Measurements from ENCODE around the gene CEACAM3.
A peak's percentile ranks its signal among the peaks of the same experiment; 100 is the strongest.

The CEACAM3 gene

DNA sequence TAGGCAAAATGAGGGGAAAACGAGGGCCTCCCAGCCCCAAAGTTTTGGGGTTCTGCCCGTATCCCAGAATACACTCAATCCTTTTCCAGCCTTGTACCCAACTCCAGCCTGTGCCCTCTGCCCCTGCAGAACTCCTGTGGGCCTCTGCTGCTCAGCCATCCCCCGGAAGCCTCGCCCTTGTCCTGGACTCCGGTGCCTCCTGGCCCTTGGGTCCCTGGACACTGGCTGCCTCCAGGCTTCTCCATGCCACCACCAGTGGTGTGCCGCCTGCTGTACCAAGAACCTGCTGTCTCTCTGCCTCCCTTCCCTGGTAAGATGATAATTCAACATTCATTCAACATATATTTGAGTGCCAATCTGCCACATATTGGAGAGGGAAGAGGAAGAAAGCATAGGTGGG, 52.3 kb downstream of the CEACAM3 start:
- DNase-seq, result no peak

DNA sequence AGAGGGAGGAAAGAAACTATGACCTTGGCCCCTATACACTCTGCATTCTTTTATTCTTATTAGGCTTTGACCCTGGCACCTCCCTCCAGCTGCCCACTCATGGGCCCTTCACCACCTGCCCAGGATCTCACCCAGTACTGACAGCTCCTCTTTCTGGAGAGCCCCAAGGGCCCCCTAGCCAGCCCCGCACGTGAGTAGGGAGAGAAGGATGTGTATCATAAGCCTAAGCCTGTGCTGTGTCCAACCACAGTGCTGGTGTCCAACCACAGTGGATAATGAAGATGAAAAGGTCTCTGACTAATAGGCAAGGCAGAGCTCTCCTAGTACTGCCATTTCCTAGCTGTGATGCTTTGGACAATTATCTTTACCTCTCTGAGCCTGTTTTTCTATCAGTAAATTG, 52.7 kb downstream of the CEACAM3 start:
- no peak for DNase-seq

DNA sequence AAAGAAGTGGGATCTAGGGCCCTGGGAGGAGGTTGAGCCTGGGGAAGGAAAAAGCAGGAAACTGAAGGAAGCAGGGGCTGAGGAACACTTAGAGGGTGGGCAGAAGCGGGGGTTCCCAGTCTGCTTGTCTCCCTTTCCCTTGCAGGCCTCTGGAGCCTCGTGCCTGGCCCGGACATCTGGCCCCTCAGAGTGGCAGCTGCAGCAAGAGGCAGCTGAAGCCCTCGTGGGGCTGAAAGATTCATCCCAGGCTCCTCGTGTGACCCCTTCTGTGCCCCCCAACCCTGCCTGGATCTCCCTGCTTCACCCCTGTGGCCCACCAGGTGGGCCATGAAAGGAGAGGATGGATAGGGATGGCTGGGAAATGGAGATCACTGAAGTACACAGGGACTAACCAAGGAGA, 54.0 kb downstream of the CEACAM3 start:
- no peak for DNase-seq

DNA sequence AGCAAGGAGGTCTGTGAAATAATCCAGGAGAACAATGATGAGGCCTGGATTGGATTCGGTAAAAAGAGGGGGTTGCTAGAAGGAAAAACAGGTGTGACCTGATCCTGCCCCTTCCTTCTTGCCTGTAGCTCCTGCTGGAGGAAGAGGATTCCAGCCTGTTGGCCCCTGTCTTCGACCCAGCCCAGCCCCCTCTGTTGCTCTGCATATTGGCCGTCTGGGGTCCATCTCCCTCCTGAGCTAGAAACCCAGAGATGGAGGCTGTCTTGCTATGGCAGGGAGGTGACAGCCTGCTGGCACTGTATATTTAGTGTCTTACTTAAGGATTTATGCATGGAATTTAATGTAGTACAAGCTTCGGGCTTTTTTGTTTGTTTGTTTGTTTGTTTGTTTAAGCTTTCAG, 55.1 kb downstream of the CEACAM3 start:
- DNase-seq, result no peak

DNA sequence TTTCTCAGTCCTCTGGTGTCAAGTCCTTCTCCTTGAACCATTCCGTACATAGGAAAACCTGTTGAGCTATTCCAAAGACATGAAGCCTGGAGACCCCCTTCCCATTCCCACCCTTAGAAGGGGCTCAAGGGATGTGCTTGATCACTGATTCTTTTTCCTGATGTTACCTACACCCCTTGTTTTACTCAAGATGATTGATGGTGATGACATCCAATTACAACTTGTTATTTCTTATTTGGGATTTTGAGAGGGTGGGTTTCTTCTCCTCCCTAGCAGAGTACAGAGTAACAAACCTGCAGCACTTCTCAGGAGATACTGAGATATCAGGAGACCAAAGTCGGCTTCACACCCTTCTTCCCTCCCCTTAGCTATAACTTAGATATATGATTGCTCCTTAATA, 57.0 kb downstream of the CEACAM3 start:
- DNase-seq, result no peak

DNA sequence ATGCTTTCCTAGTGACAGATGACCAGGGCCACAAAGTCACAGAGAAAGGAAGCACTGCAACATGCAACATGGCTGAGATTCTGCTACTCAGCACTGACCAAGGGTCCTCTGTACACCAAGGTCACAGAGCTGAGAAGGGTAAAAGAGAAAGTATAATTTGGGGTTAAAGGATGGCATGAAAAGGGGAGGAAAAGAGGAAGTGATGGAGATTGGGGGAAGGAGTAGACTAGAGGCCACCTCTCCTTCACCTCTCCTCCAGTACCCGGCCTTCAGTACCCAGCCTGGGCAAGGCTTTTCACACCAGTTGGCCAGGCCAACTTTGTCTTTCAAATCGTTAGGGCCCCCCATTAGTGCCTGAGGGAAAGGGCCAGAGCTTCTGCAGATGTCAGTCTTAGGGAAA, 57.4 kb downstream of the CEACAM3 start:
- DNase-seq, result no peak

DNA sequence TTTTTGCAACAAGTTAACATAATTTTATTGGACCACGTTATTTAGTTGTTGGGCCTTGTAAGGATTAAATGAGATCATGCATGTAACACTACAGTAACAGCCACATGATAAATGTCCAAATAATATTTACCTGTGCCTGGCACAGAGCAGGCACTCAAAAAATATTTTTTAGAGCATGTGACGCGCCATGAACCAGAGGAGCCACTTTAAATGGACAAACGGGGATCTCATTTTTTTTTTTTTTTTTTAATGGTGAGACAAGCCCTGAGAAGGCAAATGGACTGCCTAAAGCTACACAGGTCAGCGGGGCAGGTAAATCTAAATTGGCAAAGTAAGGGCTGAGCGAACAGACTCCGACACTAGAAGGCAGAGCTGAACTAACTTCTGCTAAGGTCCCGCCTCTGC, 62.8 kb downstream of the CEACAM3 start:
- DNase-seq, result no peak

DNA sequence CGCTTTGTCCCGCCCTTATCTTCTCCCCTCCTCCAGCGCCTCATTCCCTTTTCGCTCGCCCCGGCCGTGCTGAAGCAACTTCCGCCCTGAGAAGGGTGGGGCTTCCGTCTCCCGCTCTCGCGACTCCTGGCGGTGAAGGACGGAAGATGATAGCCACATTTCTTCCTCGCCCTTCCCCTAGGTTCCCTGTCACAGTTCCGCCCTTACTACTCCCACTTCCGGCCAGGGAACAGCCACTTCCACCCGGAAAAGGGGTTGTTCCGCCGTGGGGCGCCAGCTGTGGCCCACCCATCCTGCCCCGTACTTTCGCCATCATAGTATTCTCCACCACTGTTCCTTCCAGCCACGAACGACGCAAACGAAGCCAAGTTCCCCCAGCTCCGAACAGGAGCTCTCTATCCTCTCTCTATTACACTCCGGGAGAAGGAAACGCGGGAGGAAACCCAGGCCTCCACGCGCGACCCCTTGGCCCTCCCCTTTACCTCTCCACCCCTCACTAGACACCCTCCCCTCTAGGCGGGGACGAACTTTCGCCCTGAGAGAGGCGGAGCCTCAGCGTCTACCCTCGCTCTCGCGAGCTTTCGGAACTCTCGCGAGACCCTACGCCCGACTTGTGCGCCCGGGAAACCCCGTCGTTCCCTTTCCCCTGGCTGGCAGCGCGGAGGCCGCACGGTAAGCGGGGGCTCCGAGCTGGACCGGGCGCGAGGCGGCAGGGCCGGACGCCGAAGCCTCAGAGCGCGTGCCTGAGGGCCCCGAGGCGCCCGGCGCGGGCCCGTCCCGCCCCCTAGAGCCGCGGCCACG, 63.4 kb downstream of the CEACAM3 start, which contains the start of gene RPS19:
TSS of gene RPS19 (plus strand) at position 638 of the 801 bp plus-strand sequence. CDS start 520 bp downstream, outside the sequence.
- peak; percentile 92 for DNase-seq

DNA sequence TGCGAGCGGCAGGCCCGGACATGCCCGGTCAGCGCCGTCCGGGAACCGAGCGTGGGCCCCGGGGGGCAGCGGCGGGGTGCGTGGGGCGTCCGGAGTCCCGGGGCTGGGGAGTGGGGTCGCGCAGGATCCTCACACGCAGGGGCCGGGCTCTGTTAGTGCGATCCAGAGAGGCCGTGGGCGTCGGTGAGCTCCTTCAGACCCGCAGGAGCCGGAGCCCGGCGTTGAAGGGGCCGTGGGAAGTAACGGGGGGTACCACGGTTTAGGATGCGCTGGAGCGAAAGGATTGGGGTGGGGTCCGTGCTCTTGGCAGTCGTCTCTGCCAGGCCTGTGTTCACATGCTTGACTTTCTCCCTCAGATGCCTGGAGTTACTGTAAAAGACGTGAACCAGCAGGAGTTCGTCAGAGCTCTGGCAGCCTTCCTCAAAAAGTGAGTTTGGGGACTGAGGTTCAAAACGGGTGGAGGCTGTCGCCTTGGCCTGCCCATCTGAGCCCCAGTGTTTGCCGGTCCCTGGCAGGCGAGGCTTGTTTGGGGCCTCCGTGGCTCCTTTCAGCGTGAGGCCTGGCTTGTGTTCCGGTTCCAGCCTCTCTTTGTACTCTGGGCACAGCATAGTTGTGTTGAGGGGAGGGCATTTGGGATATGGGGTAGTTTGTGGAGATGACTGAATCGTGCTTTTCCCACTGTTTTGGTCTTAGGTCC, 64.2 kb downstream of the CEACAM3 start:
- DNase-seq, result no peak

Data from NCI-H524 treated with DMSO at 0.1 percent for 48 hours (cell line).